PC-3 (cell line): ENCODE results near the gene HEYL. TPM values are rescaled to one million over a fixed set of nuclear protein-coding genes. Genes with fewer than 3 reads are reported as not detected.
A peak's percentile ranks its signal among the peaks of the same experiment; 100 is the strongest.

Experiments used
- ATAC-seq: fragments of 200-7000 bp; cut with Tn5 transposase; 2 replicates; pipeline ENCODE4 v1.9.1; 2020; ENCODE audit warnings: mild to moderate bottlenecking, moderate library complexity
- BruUV-seq: library from RNA; stranded (reverse); fragments of 400-500 nt; replicated peaks from 2 replicates; lab custom pipeline; 2021; lab: Mats Ljungman, UMichigan
- CTCF ChIA-PET: fragments of 300-600 bp; sonication (Branson Sonifier 250); formaldehyde crosslinking; loops from one replicate; lab custom pipeline; 2022; ENCODE audit warnings: antibody characterized with exemption; lab: Charles Lee
- POLR2A ChIA-PET: fragments of 300-600 bp; sonication (Branson Sonifier 250); formaldehyde crosslinking; loops from one replicate; lab custom pipeline; 2022; ENCODE audit warnings: antibody characterized with exemption; ENCODE audit not compliant: unreplicated experiment; lab: Charles Lee
- DNase-seq: peaks from one replicate; pipeline ENCODE4 v3.0.0-alpha.2; 2015
- H2AFZ ChIP-seq: fragments of 300-600 bp; sonication (generic); 2 replicates; pipeline ENCODE4 v1.6.0; 2016; ENCODE audit warnings: antibody characterized with exemption, low read length
- H3F3A ChIP-seq: fragments of 300-600 bp; sonication (generic); one replicate; pipeline ENCODE4 v1.6.0; 2017; ENCODE audit warnings: antibody characterized with exemption, low read length, control low read depth, mild to moderate bottlenecking; ENCODE audit not compliant: unreplicated experiment
- H3K27ac ChIP-seq: fragments of 300-600 bp; sonication (generic); 2 replicates; pipeline ENCODE4 v1.5.1; 2016; ENCODE audit warnings: mild to moderate bottlenecking, low read length
- H3K27me3 ChIP-seq: fragments of 300-600 bp; sonication (generic); 2 replicates; pipeline ENCODE4 v1.6.1; 2016; ENCODE audit warnings: low read length, mixed read lengths
- H3K36me3 ChIP-seq: fragments of 300-600 bp; sonication (generic); 2 replicates; pipeline ENCODE4 v1.6.1; 2016; ENCODE audit warnings: low read depth, mixed run types, low read length, mixed read lengths
- H3K4me1 ChIP-seq: fragments of 300-600 bp; sonication (generic); 2 replicates; pipeline ENCODE4 v1.5.1; 2016; ENCODE audit warnings: low read length; ENCODE audit not compliant: insufficient read depth
- H3K4me2 ChIP-seq: fragments of 300-600 bp; sonication (generic); 2 replicates; pipeline ENCODE4 v1.6.0; 2016; ENCODE audit warnings: low read length
- H3K4me3 ChIP-seq: fragments of 300-600 bp; sonication (generic); 2 replicates; pipeline ENCODE4 v1.5.1; 2016; ENCODE audit warnings: mild to moderate bottlenecking, low read length, mixed read lengths
- H3K79me2 ChIP-seq: fragments of 300-600 bp; sonication (generic); 2 replicates; pipeline ENCODE4 v1.6.1; 2017; ENCODE audit warnings: low read length, mixed read lengths
- H3K9ac ChIP-seq: fragments of 300-600 bp; sonication (generic); 2 replicates; pipeline ENCODE4 v1.6.0; 2016; ENCODE audit warnings: mild to moderate bottlenecking, low read length
- H3K9me2 ChIP-seq: fragments of 300-600 bp; sonication (generic); replicated peaks from 2 replicates; pipeline ENCODE4 v1.6.1; 2016; ENCODE audit warnings: mixed run types, low read length, mixed read lengths
- H3K9me3 ChIP-seq: fragments of 300-600 bp; sonication (generic); 2 replicates; pipeline ENCODE4 v1.6.1; 2016; ENCODE audit warnings: low read length, mixed read lengths
- H4K20me1 ChIP-seq: fragments of 300-600 bp; sonication (generic); 2 replicates; pipeline ENCODE4 v1.6.1; 2016; ENCODE audit warnings: low read length, mixed read lengths
- CTCF ChIP-seq: fragments of 300-600 bp; sonication (generic); conservative IDR thresholded peaks from 2 replicates; pipeline ENCODE4 v1.5.1; 2017; ENCODE audit warnings: antibody characterized with exemption, low read depth, mild to moderate bottlenecking, low read length
- EZH2 ChIP-seq: fragments of 300-600 bp; sonication (generic); IDR thresholded peaks from one replicate; pipeline ENCODE4 v1.6.1; 2017; ENCODE audit warnings: antibody characterized with exemption, mild to moderate bottlenecking, low read length; ENCODE audit not compliant: unreplicated experiment
- EZH2phosphoT487 ChIP-seq: fragments of 300-600 bp; sonication (generic); IDR thresholded peaks from 2 replicates; pipeline ENCODE4 v1.6.1; 2018; ENCODE audit warnings: mild to moderate bottlenecking, antibody characterized with exemption, low read length, borderline replicate concordance
- intact Hi-C: fragments of 100-400 bp; cut with micrococcal nuclease; formaldehyde crosslinking; loops from 2 replicates; pipeline ENCODE4 v1.9.0; 2023
- total RNA-seq: library from RNA; depleted of rRNA; stranded (reverse); fragments of >200 nt; gene quantifications from 2 replicates; pipeline ENCODE4 v1.2.3, GENCODE V29; 2014; rRNA removed

HEYL gene
- total RNA-seq, 1 experiment from 2014 or later: not detected

- ChIA-PET POLR2A (no interaction called here), CTCF (interaction anchor here (0.9 kb wide), 1 partner anchor 31 kb away, joined by 3 read pairs; no protein-coding TSS in a partner anchor)
- peak; percentile 56 for ATAC-seq
- Histone ChIP-seq H3F3A (no peaks in the 10 kb centered on the region), H3K36me3 (peaks cover 41% of the 10 kb centered on the region), H3K9ac (peak overlapping the region; percentile 97), H4K20me1 (peaks cover 63% of the 10 kb centered on the region), H3K9me2 (no peaks in the 10 kb centered on the region), H3K4me3 (peak overlapping the region; percentile 92), H3K79me2 (peaks cover 70% of the 10 kb centered on the region), H3K4me2 (peak overlapping the region; percentile 98), H3K27ac (no peak overlapping the region), H3K9me3 (no peaks in the 10 kb centered on the region), H2AFZ (no peak overlapping the region), H3K27me3 (no peaks in the 10 kb centered on the region), H3K4me1 (peaks cover 19% of the 10 kb centered on the region)
- peak; percentile 42 for DNase-seq
- intact Hi-C loops: no loop called here
- BruUV-seq: no TSS peak
- TF ChIP-seq EZH2 (no peak), CTCF (no peak), EZH2phosphoT487 (no peak)
Observed at GRCh38 chr1:39574646-39575045, 64.8 kb downstream of the HEYL start.

Other genes starting within 250 kb of the HEYL start
- 0.11 TPM in 1 of 2 replicates, not detected in the other for gene BMP8A, start 148.0 kb downstream of the HEYL start, total RNA-seq
- 136 and 187 TPM in 2 replicates for gene PABPC4, start 62.9 kb downstream of the HEYL start, total RNA-seq
- not detected in 2 replicates for gene NT5C1A, start 32.5 kb upstream of the HEYL start, total RNA-seq
- 0.04 and 0.12 TPM in 2 replicates for gene HPCAL4, start 51.8 kb upstream of the HEYL start, total RNA-seq
- 45.1 and 53.6 TPM in 2 replicates for gene PPIE, start 99.2 kb upstream of the HEYL start, total RNA-seq
- 0.98 and 3.9 TPM in 2 replicates for gene OXCT2, start 131.7 kb upstream of the HEYL start, total RNA-seq
- 3.3 and 4.7 TPM in 2 replicates for gene BMP8B, start 149.2 kb upstream of the HEYL start, total RNA-seq
- 31.0 and 35.6 TPM in 2 replicates for gene TRIT1, start 243.9 kb upstream of the HEYL start, total RNA-seq